ENCODE results near the gene PHLPP1.

GRCh38 chr18:62839874-62840713, 124.8 kb downstream of the PHLPP1 start:
- TF ChIP-seq EZH2 (IDR thresholded peaks at IDR 0.05; ENCODE audit: low read length, unreplicated experiment) (no peak), CTCF (conservative IDR thresholded peaks at IDR 0.05; ENCODE audit: low read depth, low read length) (no peak)

Measured in PC-3 (cell line).